HTR-8/SVneo (cell line): ENCODE measurements around the gene ENOSF1.

ENCODE experiments used
- DNase-seq: peaks from one replicate; pipeline ENCODE4 v3.0.0; 2011; ENCODE audit warnings: low spot score, mixed read lengths; ENCODE audit not compliant: insufficient read length
- FAIRE-seq: peaks from 2 replicates; lab custom pipeline; 2011; peaks lifted over from hg19 to GRCh38; lab: Jason Lieb, UNC

Gene ENOSF1

DNA sequence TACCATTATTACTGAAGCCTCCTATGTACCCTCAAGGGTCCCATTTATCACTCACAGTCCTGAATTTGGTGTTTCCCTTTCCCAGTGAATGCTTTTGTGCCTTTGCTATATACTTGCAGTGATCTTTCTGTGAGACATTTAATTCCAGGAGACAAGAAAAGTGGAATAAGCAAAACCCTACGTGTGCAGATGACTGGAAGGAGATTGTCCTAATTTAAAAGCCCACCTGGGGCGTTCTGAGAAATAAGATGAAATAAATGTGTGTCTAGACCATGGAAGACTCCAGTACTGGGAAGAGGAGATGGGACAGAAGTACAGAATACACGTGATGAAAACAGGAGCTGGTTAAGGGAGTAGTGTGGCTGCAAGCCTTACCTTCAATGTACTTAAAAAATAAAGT lies 35.7 kb downstream of the ENOSF1 start:
- no peak for FAIRE-seq

DNA sequence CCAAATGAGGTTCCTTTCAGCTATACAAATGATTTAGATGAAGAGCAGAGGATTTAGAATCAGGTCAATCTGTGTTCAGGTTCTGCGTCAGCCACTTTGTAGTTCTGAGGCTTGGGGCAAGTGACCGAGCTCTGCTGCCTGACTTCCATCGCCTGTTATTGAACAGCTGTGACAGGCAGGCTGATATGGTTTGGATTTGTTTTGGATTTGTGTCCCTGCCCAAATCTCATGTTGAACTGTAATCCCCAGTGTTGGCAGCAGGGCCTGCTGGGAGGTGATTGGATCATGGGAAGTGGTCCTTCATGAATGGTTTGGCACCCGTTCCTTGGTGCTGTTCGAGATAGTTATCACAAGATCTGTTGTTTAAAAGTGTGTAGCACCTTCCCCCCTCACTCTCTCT lies 36.4 kb downstream of the ENOSF1 start:
- DNase-seq = no peak
- FAIRE-seq = no peak

More for the DNA sequence above, 35.7 kb downstream of the ENOSF1 start:
- no peak for DNase-seq

DNA sequence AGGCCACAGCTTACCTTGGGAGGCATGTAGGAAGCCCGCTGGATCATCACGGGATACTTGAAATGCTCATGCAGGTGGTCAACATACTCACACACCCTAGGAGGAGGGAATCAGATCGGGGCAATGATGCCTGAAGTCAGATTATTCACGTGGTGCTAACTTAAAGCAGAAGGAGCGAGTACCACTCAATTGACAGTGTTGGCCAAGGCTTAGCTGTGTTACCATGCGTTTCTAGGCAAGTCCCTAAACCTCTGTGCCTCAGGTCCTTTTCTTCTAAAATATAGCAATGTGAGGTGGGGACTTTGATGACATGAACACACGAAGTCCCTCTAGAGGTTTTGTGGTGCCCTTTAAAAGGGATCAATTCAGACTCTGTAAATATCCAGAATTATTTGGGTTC lies 37.1 kb downstream of the ENOSF1 start:
- FAIRE-seq = no peak

DNA sequence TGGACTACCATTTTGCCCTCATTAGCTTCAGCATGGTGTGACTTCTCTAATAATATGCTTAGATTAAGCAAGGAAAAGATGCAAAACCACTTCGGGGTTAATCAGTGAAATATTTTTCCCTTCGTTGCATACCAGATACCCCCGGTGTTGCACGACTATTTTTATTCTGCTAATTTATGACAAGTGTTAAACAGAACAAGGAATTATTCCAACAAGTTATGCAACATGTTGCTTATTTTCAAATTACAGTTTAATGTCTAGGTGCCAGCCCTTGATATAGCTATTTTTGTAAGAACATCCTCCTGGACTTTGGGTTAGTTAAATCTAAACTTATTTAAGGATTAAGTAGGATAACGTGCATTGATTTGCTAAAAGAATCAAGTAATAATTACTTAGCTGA lies 38.7 kb downstream of the ENOSF1 start:
- FAIRE-seq = no peak
- DNase-seq = no peak

More for the DNA sequence above, 37.1 kb downstream of the ENOSF1 start:
- no peak for DNase-seq

DNA sequence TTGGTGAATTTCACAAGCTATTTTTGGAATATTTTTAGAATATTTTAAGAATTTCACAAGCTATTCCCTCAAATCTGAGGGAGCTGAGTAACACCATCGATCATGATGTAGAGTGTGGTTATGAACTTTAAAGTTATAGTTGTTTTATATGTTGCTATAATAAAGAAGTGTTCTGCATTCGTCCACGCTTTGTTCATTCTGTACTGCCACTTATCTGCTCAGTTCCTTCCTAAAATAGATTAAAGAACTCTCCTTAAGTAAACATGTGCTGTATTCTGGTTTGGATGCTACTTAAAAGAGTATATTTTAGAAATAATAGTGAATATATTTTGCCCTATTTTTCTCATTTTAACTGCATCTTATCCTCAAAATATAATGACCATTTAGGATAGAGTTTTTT lies 39.1 kb downstream of the ENOSF1 start:
- DNase-seq = no peak
- FAIRE-seq = no peak

DNA sequence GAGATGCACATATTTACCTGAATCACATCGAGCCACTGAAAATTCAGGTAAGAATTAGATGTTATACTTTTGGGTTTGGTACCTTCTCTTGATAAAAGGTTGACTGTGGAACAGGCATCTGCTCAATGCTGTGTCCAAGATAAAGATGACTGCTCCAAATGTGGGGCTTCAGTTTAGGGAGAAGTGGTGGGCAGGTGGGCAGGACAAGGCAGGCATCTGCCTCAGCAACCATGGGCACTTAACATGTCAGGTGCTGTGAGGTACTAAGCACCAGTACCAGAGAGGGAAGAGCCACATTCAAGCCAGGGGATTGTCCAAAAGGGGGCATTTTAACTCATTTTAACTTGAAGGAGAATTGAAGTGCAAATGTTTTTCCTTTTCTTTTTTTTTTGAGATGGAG lies 41.0 kb downstream of the ENOSF1 start:
- DNase-seq = no peak
- no peak for FAIRE-seq

DNA sequence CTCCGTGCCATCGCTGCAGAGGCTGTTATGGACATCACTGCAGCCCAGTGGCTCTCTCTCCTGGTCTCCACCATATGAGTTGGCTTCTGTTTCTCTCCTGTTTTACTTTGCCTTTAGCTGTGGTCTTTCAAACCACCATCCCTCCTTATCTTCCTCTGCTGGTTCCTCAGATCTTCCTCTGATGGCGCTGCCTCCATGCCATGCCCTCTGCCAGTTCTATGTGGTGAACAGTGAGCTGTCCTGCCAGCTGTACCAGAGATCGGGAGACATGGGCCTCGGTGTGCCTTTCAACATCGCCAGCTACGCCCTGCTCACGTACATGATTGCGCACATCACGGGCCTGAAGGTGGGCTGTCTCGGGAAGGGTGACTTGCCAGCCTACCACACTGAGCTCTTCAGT lies 41.9 kb downstream of the ENOSF1 start:
- no peak for DNase-seq
- FAIRE-seq = no peak

DNA sequence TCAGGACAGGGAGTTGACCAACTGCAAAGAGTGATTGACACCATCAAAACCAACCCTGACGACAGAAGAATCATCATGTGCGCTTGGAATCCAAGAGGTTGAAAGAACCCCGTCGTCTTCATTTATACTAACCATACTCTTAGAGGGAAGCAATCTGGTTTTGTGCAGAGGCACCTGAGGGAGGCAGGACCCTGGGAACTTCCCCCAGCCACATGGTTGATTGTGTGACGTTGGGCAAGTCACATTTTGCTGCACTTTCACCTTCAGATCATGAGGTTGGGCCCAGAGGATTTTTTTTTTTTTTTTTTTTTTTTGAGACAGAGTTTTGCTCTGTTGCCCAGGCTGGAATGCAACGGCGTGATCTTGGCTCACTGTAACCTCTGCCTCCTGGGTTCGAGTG lies 43.4 kb downstream of the ENOSF1 start:
- FAIRE-seq (no peak), DNase-seq (no peak)

DNA sequence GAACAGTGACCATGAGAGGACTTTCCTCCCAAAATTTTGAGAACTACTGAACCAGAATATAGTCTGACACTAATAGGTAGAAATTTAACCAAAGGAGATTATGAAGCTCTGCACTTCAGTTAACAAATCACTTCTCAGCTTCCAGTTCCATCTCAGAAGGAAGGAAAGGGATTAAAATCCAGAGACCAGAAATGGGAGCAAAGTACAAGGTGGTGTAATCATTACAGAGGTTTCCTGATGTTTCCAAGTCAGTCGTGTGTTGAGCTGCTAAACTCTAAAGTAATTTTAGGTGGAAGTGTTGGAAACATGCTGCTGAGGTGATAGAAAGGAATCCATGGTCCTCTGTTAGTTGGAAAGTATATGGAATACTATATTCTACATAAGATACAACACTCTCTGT lies 44.2 kb downstream of the ENOSF1 start:
- no peak for FAIRE-seq
- no peak for DNase-seq

DNA sequence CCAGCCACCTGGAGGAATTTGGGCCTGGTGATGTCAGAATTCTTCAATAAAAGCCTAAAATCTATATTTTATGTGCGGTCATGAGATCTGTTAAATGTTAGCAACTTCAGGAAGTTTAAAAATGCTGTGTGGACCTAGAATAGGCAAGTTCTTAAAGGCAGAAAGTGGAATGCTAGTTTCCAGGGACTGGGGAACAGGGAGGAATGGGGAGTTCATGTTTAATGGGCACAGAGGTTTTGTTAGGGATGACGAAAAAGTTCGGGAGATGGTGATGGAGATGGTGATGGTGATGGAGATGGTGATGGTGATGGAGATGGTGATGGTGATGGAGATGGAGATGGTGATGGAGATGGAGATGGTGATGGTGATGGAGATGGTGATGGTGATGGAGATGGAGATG lies 45.8 kb downstream of the ENOSF1 start:
- FAIRE-seq (no peak), DNase-seq (no peak)

DNA sequence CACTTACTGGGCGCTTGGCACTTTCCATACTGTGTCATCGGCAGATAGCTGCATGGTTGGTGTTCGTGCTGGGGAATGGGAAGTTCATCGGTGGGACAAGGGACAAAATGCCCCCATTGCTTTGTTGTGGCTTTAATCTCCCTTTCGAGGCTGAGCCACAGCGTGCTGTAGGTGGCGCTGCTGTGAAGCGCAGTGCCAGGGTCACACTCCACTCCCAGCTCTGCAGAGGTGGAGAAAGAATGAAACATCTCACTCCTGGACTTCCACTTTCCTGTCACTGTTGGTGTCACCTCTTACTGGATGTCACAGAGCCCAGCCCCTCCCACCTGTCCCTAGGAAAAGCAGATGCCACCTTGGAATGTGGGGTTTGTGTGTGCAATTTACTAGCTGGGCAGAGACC lies 46.3 kb downstream of the ENOSF1 start:
- no peak for FAIRE-seq
- no peak for DNase-seq

DNA sequence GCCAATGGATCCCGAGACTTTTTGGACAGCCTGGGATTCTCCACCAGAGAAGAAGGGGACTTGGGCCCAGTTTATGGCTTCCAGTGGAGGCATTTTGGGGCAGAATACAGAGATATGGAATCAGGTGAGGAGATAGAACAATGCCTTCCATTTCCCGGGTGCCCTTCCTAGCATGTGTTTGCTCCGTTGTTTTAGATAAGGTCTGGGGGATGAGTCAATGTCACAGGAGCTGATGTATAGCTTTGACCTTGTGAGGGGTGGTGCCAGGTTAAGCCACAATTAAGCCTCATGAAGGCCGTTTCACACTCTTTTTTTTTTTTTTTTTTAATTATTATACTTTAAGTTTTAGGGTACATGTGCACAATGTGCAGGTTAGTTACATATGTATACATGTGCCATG lies 50.2 kb downstream of the ENOSF1 start:
- DNase-seq = no peak
- no peak for FAIRE-seq

DNA sequence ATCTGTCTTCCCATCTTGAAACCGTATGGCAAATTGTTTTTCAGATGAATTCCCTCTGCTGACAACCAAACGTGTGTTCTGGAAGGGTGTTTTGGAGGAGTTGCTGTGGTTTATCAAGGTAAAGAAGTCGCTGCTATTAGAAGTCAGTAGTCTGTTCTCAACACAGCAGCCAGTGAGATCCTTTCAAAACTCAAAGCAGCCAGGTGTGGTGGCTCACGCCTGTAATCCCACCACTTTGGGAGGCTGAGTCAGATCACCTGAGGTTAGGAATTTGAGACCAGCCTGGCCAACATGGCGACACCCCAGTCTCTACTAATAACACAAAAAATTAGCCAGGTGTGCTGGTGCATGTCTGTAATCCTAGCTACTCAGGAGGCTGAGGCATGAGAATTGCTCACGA lies 52.8 kb downstream of the ENOSF1 start:
- DNase-seq = no peak
- no peak for FAIRE-seq

DNA sequence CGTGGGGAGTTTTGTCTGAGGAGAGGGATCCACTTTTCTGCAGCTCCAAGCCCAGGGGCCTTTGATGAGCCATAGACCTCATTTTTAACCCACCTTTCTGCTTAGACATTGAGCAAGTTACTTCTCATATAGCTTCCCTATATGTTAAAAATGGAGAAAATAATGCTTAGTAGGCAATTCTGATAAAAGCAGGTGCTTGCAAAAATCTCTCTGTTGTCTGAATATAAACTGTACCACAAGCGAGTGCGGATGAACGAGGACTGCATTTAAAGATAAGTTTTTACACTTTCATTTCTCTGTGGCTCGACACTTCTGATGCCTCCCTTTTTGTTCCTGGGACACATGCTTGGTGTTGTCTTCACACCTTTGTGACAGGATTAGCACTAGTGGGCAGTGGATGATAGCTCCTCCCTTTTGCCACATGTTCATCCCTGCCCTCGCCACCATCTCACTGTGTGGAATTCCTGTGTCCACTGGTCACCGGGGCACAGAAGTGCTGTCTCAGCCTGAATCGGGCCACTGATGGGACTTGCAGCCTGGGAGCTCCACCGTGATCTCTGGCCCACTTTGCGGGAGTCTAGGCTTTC lies 53.4 kb downstream of the ENOSF1 start:
- FAIRE-seq (no peak), DNase-seq (no peak)

DNA sequence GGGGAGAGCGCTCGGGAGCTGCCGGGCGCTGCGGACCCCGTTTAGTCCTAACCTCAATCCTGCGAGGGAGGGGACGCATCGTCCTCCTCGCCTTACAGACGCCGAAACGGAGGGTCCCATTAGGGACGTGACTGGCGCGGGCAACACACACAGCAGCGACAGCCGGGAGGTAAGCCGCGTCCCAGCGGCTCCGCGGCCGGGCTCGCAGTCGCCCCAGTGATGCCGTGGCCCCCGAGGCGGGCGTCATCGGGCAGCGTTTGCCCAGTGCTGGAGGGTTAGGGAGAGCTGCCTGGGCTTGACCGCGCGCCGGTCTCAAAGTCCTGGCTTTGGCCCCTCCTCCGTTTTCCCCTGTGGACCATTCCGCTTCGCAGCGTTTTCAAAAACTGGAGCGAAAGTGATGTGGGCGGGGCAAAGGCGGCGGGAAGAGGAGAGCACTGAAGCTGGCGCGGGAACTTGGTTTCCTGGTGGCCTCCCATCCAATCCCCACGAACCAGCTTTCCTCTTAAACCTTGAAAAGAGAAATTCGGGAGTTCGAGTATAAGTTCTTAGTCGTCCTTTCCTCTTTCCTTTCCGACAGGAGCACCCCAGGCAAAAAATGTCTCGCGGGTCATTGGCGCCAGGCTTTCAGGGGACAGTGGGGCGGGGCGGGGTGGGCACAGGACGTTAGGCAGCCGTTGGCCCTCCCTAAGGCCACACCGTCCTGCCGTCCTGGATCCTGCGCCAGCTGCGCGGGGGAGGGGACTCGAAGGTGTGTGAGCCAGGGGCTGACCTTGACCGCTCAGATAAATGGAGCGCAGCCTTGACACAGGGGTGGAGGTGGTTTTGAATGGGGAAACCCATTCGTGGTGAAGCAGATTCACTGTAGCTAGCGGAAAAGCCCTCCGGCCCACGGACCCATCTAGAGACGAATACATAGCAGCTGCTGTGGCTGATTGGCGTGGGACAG lies 54.2 kb downstream of the ENOSF1 start:
- DNase-seq (peak; percentile 81), FAIRE-seq (no peak)

DNA sequence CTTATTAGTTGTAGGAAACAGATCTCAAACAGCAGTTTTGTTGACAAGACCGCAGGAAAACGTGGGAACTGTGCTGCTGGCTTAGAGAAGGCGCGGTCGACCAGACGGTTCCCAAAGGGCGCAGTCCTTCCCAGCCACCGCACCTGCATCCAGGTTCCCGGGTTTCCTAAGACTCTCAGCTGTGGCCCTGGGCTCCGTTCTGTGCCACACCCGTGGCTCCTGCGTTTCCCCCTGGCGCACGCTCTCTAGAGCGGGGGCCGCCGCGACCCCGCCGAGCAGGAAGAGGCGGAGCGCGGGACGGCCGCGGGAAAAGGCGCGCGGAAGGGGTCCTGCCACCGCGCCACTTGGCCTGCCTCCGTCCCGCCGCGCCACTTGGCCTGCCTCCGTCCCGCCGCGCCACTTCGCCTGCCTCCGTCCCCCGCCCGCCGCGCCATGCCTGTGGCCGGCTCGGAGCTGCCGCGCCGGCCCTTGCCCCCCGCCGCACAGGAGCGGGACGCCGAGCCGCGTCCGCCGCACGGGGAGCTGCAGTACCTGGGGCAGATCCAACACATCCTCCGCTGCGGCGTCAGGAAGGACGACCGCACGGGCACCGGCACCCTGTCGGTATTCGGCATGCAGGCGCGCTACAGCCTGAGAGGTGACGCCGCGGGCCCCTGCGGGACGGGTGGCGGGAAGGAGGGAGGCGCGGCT lies 55.0 kb downstream of the ENOSF1 start, which contains the start of gene TYMS:
Gene TYMS (plus strand): TSS at position 343 of the 690 bp plus-strand sequence. CDS start 90 bp downstream, at position 433.
- DNase-seq (peak; percentile 53), FAIRE-seq (no peak)

DNA sequence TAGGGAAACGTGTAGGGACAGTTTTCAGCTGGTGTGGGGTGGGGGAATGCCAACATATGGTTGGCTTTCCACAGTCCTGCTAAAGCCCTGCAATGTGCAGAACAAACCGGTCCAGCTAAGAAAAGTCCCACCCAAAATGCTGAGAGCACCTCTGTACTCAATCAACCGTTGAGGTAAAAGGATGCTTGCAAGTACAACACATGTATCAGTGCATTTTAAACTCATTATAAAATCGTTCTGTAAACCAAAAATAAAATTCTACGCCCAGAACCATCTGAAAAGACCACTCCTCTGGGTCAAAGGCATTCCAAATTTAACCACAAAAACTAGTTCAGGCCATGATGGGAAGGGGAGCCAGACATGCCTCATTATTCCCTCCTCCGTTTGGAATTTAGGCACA lies 57.0 kb downstream of the ENOSF1 start:
- DNase-seq (no peak), FAIRE-seq (no peak)

DNA sequence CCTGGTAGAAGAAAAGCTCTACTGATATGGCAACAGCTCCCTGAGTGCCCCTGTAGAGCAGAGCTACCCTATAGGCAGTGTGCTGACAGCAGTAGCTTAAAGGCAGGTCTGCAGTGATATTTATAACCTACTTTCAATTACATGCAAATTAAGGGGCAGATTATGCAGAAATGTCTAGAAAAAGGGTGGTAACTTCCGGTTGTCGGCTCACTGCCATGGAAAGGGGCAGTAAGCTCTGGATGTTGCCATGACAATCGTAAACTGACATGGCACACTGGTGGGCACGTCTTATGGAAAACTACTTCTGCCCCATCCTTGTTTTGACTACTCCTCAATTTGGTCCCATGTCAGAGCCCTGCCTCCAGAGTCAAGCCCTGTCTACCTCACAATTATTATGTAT lies 57.8 kb downstream of the ENOSF1 start:
- FAIRE-seq (no peak), DNase-seq (no peak)

DNA sequence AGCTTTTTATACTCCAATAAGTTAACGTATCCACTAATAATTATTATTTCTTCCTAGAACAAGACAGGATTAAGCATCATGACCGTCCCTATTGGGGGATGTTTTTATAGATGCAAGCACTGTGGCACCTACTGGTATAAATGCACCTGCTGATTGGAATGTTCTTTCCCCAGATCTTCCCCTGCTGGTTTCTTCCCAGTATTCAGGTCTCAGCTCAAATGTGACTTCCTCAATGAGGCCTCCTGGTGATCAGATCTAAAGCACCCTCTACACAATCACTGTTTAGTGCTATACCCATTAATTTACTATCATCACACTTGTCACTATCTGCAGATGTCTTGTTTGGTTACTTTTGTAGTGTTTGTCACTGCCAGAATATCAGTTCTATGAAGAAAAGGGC lies 58.9 kb downstream of the ENOSF1 start:
- FAIRE-seq = no peak
- DNase-seq = no peak

DNA sequence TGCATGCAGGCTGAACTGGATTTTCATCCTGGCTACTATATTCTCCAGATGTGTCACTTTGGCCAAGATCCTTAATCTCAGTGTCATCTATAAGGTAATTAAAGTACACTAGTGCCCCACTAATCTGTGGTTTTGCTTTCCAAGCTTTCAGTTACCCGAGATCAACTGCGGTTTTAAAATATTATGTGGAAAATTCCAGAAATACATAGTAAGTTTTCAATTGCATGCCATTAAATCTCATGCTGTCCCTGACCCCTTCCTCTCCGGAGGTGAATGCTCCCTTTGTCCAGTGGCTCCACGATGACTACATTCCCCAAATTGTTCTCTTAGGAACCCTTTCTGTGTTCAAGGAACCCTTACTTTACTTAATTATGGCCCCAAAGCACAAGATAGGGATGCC lies 60.3 kb downstream of the ENOSF1 start:
- FAIRE-seq = no peak

DNA sequence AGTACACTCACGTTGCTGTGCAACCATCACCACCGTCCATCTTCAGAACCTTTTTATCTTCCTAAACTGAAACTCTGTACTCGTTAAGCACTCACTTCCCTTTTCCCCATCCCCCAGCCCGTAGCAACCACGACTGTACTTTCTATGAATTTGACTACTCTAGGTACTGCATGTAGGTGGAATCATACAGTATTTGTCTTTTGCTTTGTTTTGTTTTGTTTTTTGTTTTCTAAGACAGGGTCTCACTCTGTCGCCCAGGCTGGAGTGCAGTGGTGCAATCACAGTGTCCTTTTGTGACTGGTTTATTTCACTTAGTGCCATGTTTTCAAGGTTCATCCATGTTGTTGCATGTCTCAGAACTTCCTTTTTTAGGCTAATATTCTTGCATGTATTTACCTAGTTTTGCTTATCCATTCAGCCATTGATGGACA lies 62.0 kb downstream of the ENOSF1 start:
- DNase-seq (no peak), FAIRE-seq (no peak)

More for the DNA sequence above, 60.3 kb downstream of the ENOSF1 start:
- DNase-seq = no peak
